HUES6 (cell line): Measurements from ENCODE around the gene SSTR3.

ENCODE experiments used
- H3K27ac ChIP-seq: 2 replicates; pipeline ENCODE4 v1.7.0; 2013; ENCODE audit warnings: low read depth, mild to moderate bottlenecking, low read length, inconsistent platforms
- H3K27me3 ChIP-seq: 2 replicates; pipeline ENCODE4 v1.6.1; 2013; ENCODE audit warnings: low read length; ENCODE audit not compliant: control insufficient read depth, insufficient read depth
- H3K36me3 ChIP-seq: 2 replicates; pipeline ENCODE4 v1.6.1; 2013; ENCODE audit warnings: low read length; ENCODE audit not compliant: control insufficient read depth, insufficient read depth
- H3K4me1 ChIP-seq: 2 replicates; pipeline ENCODE4 v1.6.1; 2013; ENCODE audit warnings: low read length; ENCODE audit not compliant: control insufficient read depth, insufficient read depth
- H3K4me3 ChIP-seq: 2 replicates; pipeline ENCODE4 v1.5.1; 2013; ENCODE audit warnings: low read depth, low read length
- H3K9ac ChIP-seq: one replicate; pipeline ENCODE4 v1.6.1; 2013; ENCODE audit warnings: mild to moderate bottlenecking, low read length
- H3K9me3 ChIP-seq: 2 replicates; pipeline ENCODE4 v1.6.1; 2013; ENCODE audit warnings: low read depth, low read length; ENCODE audit not compliant: control insufficient read depth, insufficient read depth

SSTR3 gene

DNA sequence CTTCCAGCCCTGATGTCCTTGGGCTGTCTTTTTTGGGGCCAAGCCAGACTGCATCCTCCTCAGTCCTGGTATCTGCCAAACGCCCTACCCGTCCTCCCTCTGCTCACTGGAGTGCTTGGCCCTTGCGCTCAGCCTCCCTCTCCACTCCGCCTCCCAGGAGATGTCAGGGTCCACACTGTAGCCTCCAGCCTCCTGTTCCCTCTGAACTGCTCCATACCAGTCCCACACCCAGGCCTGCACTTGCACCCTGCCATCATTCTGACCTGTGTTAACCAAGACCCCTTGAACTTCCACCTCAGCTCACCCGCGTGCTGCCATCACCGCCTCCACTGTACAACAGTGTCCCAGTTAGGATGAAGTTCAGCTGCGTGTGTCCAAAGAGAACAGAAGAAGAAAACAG is 56.3 kb downstream of the SSTR3 start:
- no peaks in the 10 kb centered on the region for H3K36me3 ChIP-seq
- no peaks in the 10 kb centered on the region; the same call in 1 of the 2 replicates for H3K4me1 ChIP-seq
- H3K27me3 ChIP-seq, result no peaks in the 10 kb centered on the region
- H3K4me3 ChIP-seq, result no peak overlapping the region
- no peak overlapping the region for H3K9ac ChIP-seq
- peaks cover 10% of the 10 kb centered on the region; the same call in 1 of the 2 replicates for H3K9me3 ChIP-seq
- H3K27ac ChIP-seq, result no peak overlapping the region

DNA sequence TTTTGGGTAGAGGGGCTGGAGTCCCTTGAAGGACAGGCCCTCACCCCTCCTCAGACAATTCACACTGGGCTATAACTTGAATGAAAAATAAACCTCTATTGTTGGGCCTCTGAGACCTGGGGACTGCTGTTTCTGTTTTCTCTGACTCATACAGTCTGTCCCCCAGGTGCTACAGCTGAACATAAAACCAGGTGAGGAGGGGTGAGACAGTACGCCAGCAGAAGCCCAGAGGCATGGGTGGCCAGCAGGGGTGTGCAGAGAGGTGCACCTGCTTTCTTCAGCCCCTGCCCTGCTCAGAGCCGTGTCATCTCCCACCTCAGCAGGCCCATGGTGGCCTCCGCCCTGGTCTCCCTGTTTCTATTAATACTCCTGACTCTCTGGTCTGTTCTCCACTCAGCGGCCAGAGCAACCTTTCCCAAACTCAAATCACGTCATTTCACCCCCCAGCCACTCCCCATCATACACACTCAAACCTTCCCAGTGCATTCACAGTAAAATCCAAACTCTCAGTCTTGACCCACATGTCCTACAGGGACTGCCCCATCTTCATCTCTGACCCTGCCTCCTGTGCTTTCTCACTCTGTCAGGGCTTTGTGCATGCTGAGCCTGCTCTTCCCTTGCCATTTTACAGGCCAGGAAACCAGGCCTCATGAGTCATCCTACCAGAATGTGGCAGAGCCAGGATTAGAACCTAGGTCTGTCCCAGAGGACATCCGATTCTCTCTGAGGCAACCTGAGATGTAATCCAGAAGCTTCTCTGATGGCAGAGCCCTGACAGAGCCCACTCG is 57.2 kb downstream of the SSTR3 start:
- Histone ChIP-seq H3K9me3 (peaks cover 10% of the 10 kb centered on the region; the same call in 1 of the 2 replicates), H3K9ac (no peak overlapping the region), H3K4me1 (peaks cover 1% of the 10 kb centered on the region; the same call in 1 of the 2 replicates), H3K4me3 (no peak overlapping the region), H3K27ac (no peak overlapping the region), H3K27me3 (no peaks in the 10 kb centered on the region), H3K36me3 (no peaks in the 10 kb centered on the region)
